H1 (cell line): ENCODE results near the gene OSBPL9. TPM values are rescaled to one million over a fixed set of nuclear protein-coding genes. Genes with fewer than 3 reads are reported as not detected.

Source experiments
- CTCF ChIA-PET: fragments of 300-600 bp; sonication (Branson Sonifier 250); formaldehyde crosslinking; loops from one replicate; lab custom pipeline; 2021; ENCODE audit not compliant: partially characterized antibody; lab: Charles Lee
- POLR2A ChIA-PET: fragments of 300-600 bp; sonication (Branson Sonifier 250); formaldehyde crosslinking; loops from one replicate; lab custom pipeline; 2021; ENCODE audit warnings: inconsistent platforms; ENCODE audit not compliant: partially characterized antibody; lab: Charles Lee
- DNase-seq, 2 experiments: peaks; one replicate each; pipeline versions ENCODE4 v3.0.0 to v3.0.0-alpha.2; 2010 to 2022; ENCODE audit warnings: low spot score in 2 of 2, low read depth in 1 of 2, mixed read lengths in 1 of 2
- FAIRE-seq: peaks from 2 replicates; lab custom pipeline; 2011; peaks lifted over from hg19 to GRCh38; lab: Jason Lieb, UNC
- H2AFZ ChIP-seq: 2 replicates; pipeline ENCODE4 v1.8.1; 2012; ENCODE audit warnings: low read length, inconsistent platforms
- H2AK5ac ChIP-seq: 2 replicates; pipeline ENCODE4 v1.6.1; 2013; ENCODE audit warnings: low read depth, low read length
- H2BK120ac ChIP-seq: replicated peaks from 2 replicates; pipeline ENCODE3; 2013; ENCODE audit warnings: low read depth, low read length, inconsistent platforms
- H2BK12ac ChIP-seq: 2 replicates; pipeline ENCODE4 v1.6.1; 2013; ENCODE audit warnings: low read depth, low read length
- H2BK15ac ChIP-seq: 2 replicates; pipeline ENCODE4 v1.6.1; 2013; ENCODE audit warnings: low read length
- H2BK20ac ChIP-seq: 2 replicates; pipeline ENCODE4 v1.6.1; 2013; ENCODE audit warnings: low read length
- H2BK5ac ChIP-seq: 2 replicates; pipeline ENCODE4 v1.6.1; 2013; ENCODE audit warnings: low read depth, low read length
- H3K14ac ChIP-seq: 2 replicates; pipeline ENCODE4 v1.6.1; 2013; ENCODE audit warnings: inconsistent platforms; ENCODE audit not compliant: insufficient read length
- H3K18ac ChIP-seq: 2 replicates; pipeline ENCODE4 v1.6.1; 2013; ENCODE audit warnings: low read length; ENCODE audit errors: extremely low read depth
- H3K23ac ChIP-seq: 2 replicates; pipeline ENCODE4 v1.6.1; 2013; ENCODE audit warnings: inconsistent platforms; ENCODE audit not compliant: insufficient read length
- H3K23me2 ChIP-seq: 2 replicates; pipeline ENCODE4 v1.6.1; 2013; ENCODE audit warnings: low read depth, low read length
- H3K27ac ChIP-seq: 2 replicates; pipeline ENCODE4 v1.6.1; 2011; ENCODE audit warnings: low read depth, low read length, inconsistent platforms
- H3K27me3 ChIP-seq, 4 experiments: replicated peaks in 1 of 4; 1 replicate in 1 of 4; 2 replicates in 3 of 4; pipeline versions ENCODE4 v1.6.1 to v1.8.1; 2011 to 2013; ENCODE audit warnings: low read length in 3 of 4, mild to moderate bottlenecking in 3 of 4, inconsistent platforms in 2 of 4, mixed read lengths in 2 of 4, moderate library complexity in 1 of 4; ENCODE audit not compliant: control insufficient read depth in 3 of 4, insufficient read depth in 3 of 4; ENCODE audit errors: extremely low read depth in 1 of 4
- H3K36me3 ChIP-seq, 4 experiments: 2 replicates each; pipeline versions ENCODE4 v1.6.1 to v1.8.1; 2011 to 2013; ENCODE audit warnings: mild to moderate bottlenecking in 4 of 4, low read length in 3 of 4, moderate library complexity in 2 of 4, control low read depth in 1 of 4, inconsistent platforms in 1 of 4; ENCODE audit not compliant: insufficient read depth in 4 of 4, control insufficient read depth in 2 of 4
- H3K4ac ChIP-seq: replicated peaks from 2 replicates; pipeline ENCODE3; 2013; ENCODE audit warnings: low read length, low read depth, mixed read lengths, inconsistent platforms; ENCODE audit not compliant: insufficient read length
- H3K4me1 ChIP-seq, 4 experiments: replicated peaks in 1 of 4; 1 replicate in 1 of 4; 2 replicates in 3 of 4; pipeline versions ENCODE4 v1.6.1 to v1.8.1; 2011 to 2013; ENCODE audit warnings: low read length in 3 of 4, inconsistent platforms in 2 of 4, mixed read lengths in 1 of 4; ENCODE audit not compliant: insufficient read depth in 4 of 4, control insufficient read depth in 3 of 4
- H3K4me2 ChIP-seq, 2 experiments: 2 replicates each; pipeline versions ENCODE4 v1.6.1 to v1.8.1; 2011 to 2013; ENCODE audit warnings: low read depth in 2 of 2, low read length in 2 of 2, control low read depth in 1 of 2, inconsistent platforms in 1 of 2, mild to moderate bottlenecking in 1 of 2; ENCODE audit not compliant: insufficient read depth in 1 of 2
- H3K4me3 ChIP-seq, 4 experiments: fragments of 200-600, 300-600 bp in 1 of 4; sonication (generic), shearing (Covaris generic), sonication (Bioruptor Twin) in 1 of 4; 2 replicates each; pipeline versions ENCODE4 v1.5.1 to v1.8.1; 2011 to 2016; ENCODE audit warnings: low read length in 4 of 4, low read depth in 3 of 4, control low read depth in 2 of 4, inconsistent platforms in 2 of 4, mild to moderate bottlenecking in 2 of 4, mixed read lengths in 1 of 4, moderate library complexity in 1 of 4; ENCODE audit not compliant: insufficient read depth in 2 of 4; ENCODE audit errors: extremely low read depth in 1 of 4
- H3K56ac ChIP-seq: replicated peaks from 2 replicates; pipeline ENCODE3; 2013; ENCODE audit warnings: low read depth, mild to moderate bottlenecking, mixed read lengths, low read length, inconsistent platforms; ENCODE audit not compliant: insufficient read length
- H3K79me1 ChIP-seq: 2 replicates; pipeline ENCODE4 v1.6.1; 2013; ENCODE audit warnings: low read depth, low read length, control low read depth
- H3K79me2 ChIP-seq, 2 experiments: 2 replicates each; pipeline versions ENCODE4 v1.6.1 to v1.8.1; 2012 to 2013; ENCODE audit warnings: low read length in 2 of 2, mild to moderate bottlenecking in 2 of 2, inconsistent platforms in 1 of 2; ENCODE audit not compliant: insufficient read depth in 2 of 2, control insufficient read depth in 1 of 2
- H3K9ac ChIP-seq, 4 experiments: replicated peaks in 1 of 4; 1 replicate in 1 of 4; 2 replicates in 3 of 4; pipeline versions ENCODE4 v1.6.1 to v1.8.1; 2011 to 2013; ENCODE audit warnings: low read depth in 3 of 4, low read length in 3 of 4, control low read depth in 2 of 4, mild to moderate bottlenecking in 2 of 4, moderate library complexity in 2 of 4, inconsistent platforms in 1 of 4; ENCODE audit errors: extremely low read depth in 1 of 4
- H3K9me3 ChIP-seq, 2 experiments: 2 replicates each; pipeline versions ENCODE4 v1.6.1 to v1.8.1; 2012 to 2013; ENCODE audit warnings: mild to moderate bottlenecking in 2 of 2, moderate library complexity in 2 of 2, control low read depth in 1 of 2, inconsistent platforms in 1 of 2, low read depth in 1 of 2, low read length in 1 of 2, mixed read lengths in 1 of 2; ENCODE audit not compliant: insufficient read depth in 2 of 2
- H4K20me1 ChIP-seq, 2 experiments: replicated peaks in 1 of 2; 2 replicates each; pipeline versions ENCODE3 to v1.8.1; 2011 to 2013; ENCODE audit warnings: inconsistent platforms in 2 of 2, low read length in 2 of 2, mild to moderate bottlenecking in 1 of 2; ENCODE audit not compliant: insufficient read depth in 2 of 2, control insufficient read depth in 1 of 2
- H4K5ac ChIP-seq: 2 replicates; pipeline ENCODE4 v1.6.1; 2013; ENCODE audit warnings: low read length, low read depth, mixed read lengths, inconsistent platforms; ENCODE audit not compliant: insufficient read length
- H4K8ac ChIP-seq: 2 replicates; pipeline ENCODE4 v1.8.0; 2013; ENCODE audit warnings: mild to moderate bottlenecking, moderate library complexity, low read length, inconsistent platforms; ENCODE audit not compliant: insufficient read depth; ENCODE audit errors: extremely low read depth
- H4K91ac ChIP-seq: replicated peaks from 2 replicates; pipeline ENCODE3; 2013; ENCODE audit warnings: low read length, mixed read lengths, inconsistent platforms; ENCODE audit not compliant: insufficient read length
- CHD2 ChIP-seq: IDR thresholded peaks from 2 replicates; pipeline ENCODE4 v1.6.1; 2012; ENCODE audit warnings: low read length, improper control_type of control experiment
- CTBP2 ChIP-seq: IDR thresholded peaks from 2 replicates; pipeline ENCODE4 v1.7.0; 2011; ENCODE audit warnings: borderline replicate concordance, mild to moderate bottlenecking, moderate library complexity, mixed read lengths, low read length; ENCODE audit not compliant: insufficient read depth, insufficient read length
- FOSL1 ChIP-seq: IDR thresholded peaks from 2 replicates; pipeline ENCODE4 v1.6.1; 2011; ENCODE audit warnings: mild to moderate bottlenecking, low read depth, low read length, moderate library complexity; ENCODE audit not compliant: insufficient read depth
- HDAC2 ChIP-seq, 2 experiments: fragments of 300-600 bp in 1 of 2; sonication (generic) in 1 of 2; IDR thresholded peaks; 2 replicates each; pipeline ENCODE4 v1.6.1; 2011 to 2012; ENCODE audit warnings: low read depth in 2 of 2, low read length in 2 of 2, mild to moderate bottlenecking in 2 of 2, moderate library complexity in 2 of 2, borderline replicate concordance in 1 of 2, inconsistent platforms in 1 of 2
- JUN ChIP-seq: IDR thresholded peaks from 2 replicates; pipeline ENCODE4 v1.6.1; 2011; ENCODE audit warnings: low read depth, mild to moderate bottlenecking, improper control_type of control experiment, low read length
- KDM5A ChIP-seq: fragments of 200-600 bp; IDR thresholded peaks from 2 replicates; pipeline ENCODE4 v1.7.1; 2012; ENCODE audit warnings: mild to moderate bottlenecking, low read length, inconsistent platforms, mixed read lengths
- PHF8 ChIP-seq: fragments of 200-600 bp; sonication (generic); conservative IDR thresholded peaks from 2 replicates; pipeline ENCODE4 v1.7.1; 2012; ENCODE audit warnings: low read depth, mild to moderate bottlenecking, inconsistent platforms, low read length, moderate library complexity
- WGBS, 2 experiments: shearing (Covaris generic) in 1 of 2; methylation state at CpG; one replicate each; pipeline versions ENCODE4 v1.1.6 to v1.1.7; 2013 to 2015; ENCODE audit warnings: low lambda C conversion rate in 2 of 2, mixed read lengths in 2 of 2, inconsistent platforms in 1 of 2, low coverage in 1 of 2, missing lambda C conversion rate in 1 of 2; ENCODE audit not compliant: insufficient replicate concordance in 2 of 2, insufficient coverage in 1 of 2, insufficient read length in 1 of 2; ENCODE audit errors: extremely low coverage in 1 of 2, missing lambda C conversion rate in 1 of 2; 5-methylcytosine and 5-hydroxymethylcytosine counted together
- polyA plus RNA-seq, 7 experiments: library from polyadenylated mRNA; depleted of rRNA in 3 of 7; stranded (reverse) in 5 of 7; unstranded in 2 of 7; fragments of >200 nt in 5 of 7; fragments of 200-250 nt in 2 of 7; gene quantifications; 1 replicate in 5 of 7; 2 replicates in 1 of 7; 4 replicates in 1 of 7; pipeline versions ENCODE4 v1.2.1 to v1.2.3, GENCODE V29; 2011 to 2013; ENCODE audit warnings: missing spikeins in 2 of 7, mixed read lengths in 2 of 7
- total RNA-seq: library from RNA; stranded (reverse); fragmentation: NEBNext Ultra II Directional; extraction: Animal tissue kit (Norgen Biotek cat#: 25700); gene quantifications from 2 replicates; pipeline ENCODE4 v1.2.1, GENCODE V29; 2021

OSBPL9 gene
- total and polyA plus RNA-seq, 2 of the 8 experiments (the other 6 are each of a cell fraction or from before 2014, with no cell fraction given), result 58.2 to 71.6 TPM

GRCh38 chr1:51684776-51685175, 67.9 kb downstream of the OSBPL9 start:
- no peak overlapping the region for H2BK12ac ChIP-seq
- H3K9me3 ChIP-seq, result no peaks in the 10 kb centered on the region
- no peak overlapping the region for H2BK15ac ChIP-seq
- no peak overlapping the region for H3K14ac ChIP-seq
- no peaks in the 10 kb centered on the region for H4K20me1 ChIP-seq
- H3K27ac ChIP-seq, result no peak overlapping the region
- no peak for DNase-seq
- no peaks in the 10 kb centered on the region; a peak in 1 of 7 replicates for H3K4me1 ChIP-seq
- no peaks in the 10 kb centered on the region; the same call in 1 of the 2 replicates for H3K79me1 ChIP-seq
- no peak for TF ChIP-seq KDM5A
- no peak for TF ChIP-seq CHD2
- no peak for TF ChIP-seq JUN
- TF ChIP-seq PHF8, result no peak
- TF ChIP-seq HDAC2 (IDR thresholded peaks at IDR 0.05; ENCODE audit: borderline replicate concordance in 1 of 2, low read depth in 2 of 2, low read length in 2 of 2), result no peak
- TF ChIP-seq FOSL1, result no peak
- TF ChIP-seq CTBP2, result no peak
- TF ChIP-seq, all 59 proteins: peak for 0
- no peak for FAIRE-seq
- Histone ChIP-seq H3K23ac (no peak overlapping the region), H3K9ac (no peak overlapping the region), H2BK20ac (no peak overlapping the region), H3K4me3 (no peak overlapping the region), H3K36me3 (no peaks in the 10 kb centered on the region), H3K27me3 (no peaks in the 10 kb centered on the region), H2AFZ (no peak overlapping the region), H3K23me2 (no peaks in the 10 kb centered on the region), H2BK5ac (no peak overlapping the region), H3K56ac (no peak overlapping the region), H3K18ac (no peak overlapping the region), H2BK120ac (no peak overlapping the region), H2AK5ac (no peak overlapping the region), H3K4ac (no peak overlapping the region), H3K4me2 (no peak overlapping the region), H3K79me2 (no peaks in the 10 kb centered on the region), H4K5ac (no peak overlapping the region), H4K8ac (no peak overlapping the region), H4K91ac (no peak overlapping the region)
- ChIA-PET CTCF (no interaction called here), POLR2A (interaction anchor here (0.6 to 0.9 kb wide), 2 partner anchors 10 to 26 kb away, joined by 4 to 5 read pairs; no protein-coding TSS in a partner anchor)
- WGBS, 2 experiments, result 91% methylated on average over 5 of the region's 5 CpGs; no CpG with 5 or more reads in 1 of the 2 experiments
